SHP77 (cell line): Measurements from ENCODE around the gene TRPM3.

Source experiments
- DNase-seq, 2 experiments: peaks; one replicate each; lab custom pipeline; 2025; lab: John Stamatoyannopoulos, UW

The TRPM3 gene

DNA sequence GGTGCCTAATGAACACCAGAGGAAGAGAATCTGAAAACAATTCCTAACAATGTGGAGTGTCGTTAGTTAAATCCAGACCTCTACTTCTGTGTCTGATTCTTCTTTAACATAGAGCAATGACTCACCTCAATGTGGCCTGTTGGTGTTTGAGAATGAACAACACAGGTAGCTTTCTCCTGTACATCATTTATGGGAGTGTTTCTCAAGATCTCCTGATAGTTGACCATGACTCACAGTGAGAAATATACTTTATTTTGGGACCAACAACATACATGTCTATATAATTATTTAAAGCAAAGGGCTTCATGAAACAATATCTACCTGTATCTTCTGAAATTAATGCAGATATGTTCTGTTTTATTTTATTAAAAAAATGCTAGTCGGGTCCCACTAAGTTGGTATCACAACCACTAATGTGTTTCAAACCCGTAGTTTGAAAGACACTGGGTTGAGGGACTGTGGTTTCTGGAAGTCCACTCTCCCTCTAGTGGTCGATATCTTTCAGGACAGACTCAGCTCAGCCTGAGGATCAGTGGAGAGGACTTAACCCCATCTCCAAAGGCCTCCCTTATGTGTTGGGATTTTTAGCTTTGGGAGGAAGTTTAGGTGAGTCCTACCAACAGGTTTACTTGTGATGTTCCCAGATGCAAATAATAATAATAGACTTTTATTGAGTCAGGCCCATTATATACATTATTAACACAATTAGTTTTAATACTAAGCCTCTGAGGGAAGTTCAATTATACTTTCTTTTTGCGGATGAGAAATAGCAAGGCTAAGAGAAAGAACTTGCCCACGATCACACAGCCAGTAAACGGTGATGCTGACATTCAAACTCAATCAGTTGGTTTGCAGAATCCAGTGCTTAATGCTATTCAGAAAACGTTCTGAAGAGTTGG, 636.9 kb downstream of the TRPM3 start:
- peak; percentile 8 to 53 for DNase-seq

DNA sequence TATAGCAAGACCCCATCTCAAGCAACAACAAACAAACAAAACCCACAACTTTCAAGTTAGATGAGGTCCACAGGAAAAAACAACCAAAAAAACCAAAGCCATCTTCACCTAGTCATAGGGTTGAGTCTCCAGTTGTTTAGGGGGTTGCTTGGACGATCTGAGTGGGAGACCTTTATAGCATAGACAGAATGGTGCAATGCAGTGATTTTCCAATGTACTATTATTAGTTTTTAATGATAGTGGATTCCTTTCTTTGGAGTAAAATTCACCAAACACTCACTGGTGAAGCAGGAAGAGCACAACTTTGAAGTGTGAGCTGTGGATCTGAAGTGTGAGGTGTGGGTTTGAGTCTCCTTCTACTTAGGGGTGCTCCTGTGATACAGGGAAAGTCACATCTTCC, 640.0 kb downstream of the TRPM3 start:
- DNase-seq = no peak

DNA sequence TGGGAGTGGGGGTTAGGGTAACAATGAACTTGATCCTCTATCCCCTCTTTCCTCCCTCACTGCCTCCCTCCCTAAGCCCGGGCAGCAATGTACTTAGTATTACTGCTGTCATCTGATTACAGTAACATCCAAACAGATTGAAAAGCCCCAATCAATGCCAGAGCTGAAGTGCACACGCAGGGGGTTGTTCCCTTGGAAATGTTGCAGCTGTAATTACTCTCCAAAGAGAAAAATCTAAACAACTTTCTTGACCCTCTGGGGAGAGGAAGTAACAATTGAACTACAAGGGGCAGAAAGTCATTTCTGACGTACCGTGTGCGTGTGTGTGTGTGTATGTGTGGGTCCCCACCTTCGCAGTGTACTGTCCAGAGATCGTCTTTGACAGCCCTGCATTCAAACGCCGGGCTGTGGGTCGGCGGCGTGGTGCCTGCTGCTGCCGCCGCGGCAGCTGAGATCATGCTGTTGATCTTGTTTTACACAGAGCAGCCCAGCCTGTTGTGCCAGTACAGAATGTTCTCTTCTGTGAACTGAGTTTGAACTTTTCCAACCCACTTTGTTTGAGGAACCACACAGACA, 640.9 kb downstream of the TRPM3 start:
- peak in 1 of 2 experiments; percentile 11 for DNase-seq

DNA sequence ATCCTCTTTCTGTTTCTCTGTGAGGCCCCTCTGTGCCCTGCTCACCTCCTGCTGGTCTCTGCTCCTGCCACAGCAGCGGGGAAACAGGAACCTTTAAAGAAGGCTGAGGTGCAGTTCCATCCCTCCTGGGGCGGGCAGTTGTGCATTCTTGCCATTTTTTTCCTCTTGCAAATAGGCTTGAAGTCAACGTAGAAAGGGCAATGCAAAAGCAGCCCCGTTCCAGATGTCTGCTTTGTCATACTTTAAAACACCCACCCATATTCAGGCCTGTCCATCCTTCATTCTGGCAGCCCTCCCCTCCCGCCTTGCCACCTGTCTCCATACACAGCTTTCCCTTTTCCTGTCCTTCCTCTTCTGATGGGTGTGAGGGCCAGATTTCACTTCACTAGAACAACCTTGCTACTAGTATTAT, 641.5 kb downstream of the TRPM3 start:
- no peak for DNase-seq
